Neutrophil (primary cell): Measurements from ENCODE around the gene LDLR.
"Not testable (repeated sequence)": the region's sequence is repeated elsewhere in the genome, so short reads cannot be mapped to it uniquely, and the experiment has no call there.

Experiments used
- H3K27ac ChIP-seq: fragments of 200-600 bp; sonication (generic); 2 replicates; pipeline ENCODE4 v1.5.1; 2016; ENCODE audit warnings: mild to moderate bottlenecking, moderate library complexity
- H3K27me3 ChIP-seq: fragments of 200-600 bp; sonication (generic); 2 replicates; pipeline ENCODE4 v1.6.0; 2016; ENCODE audit warnings: mild to moderate bottlenecking
- H3K36me3 ChIP-seq: fragments of 200-600 bp; sonication (generic); 2 replicates; pipeline ENCODE4 v1.5.1; 2017
- H3K4me1 ChIP-seq, 2 experiments: fragments of 200-600 bp in 1 of 2; sonication (generic) in 1 of 2; 1 replicate in 1 of 2; 2 replicates in 1 of 2; pipeline versions ENCODE4 v1.5.1 to v1.6.1; 2013 to 2016; ENCODE audit warnings: low read depth in 1 of 2, low read length in 1 of 2, mild to moderate bottlenecking in 1 of 2, moderate library complexity in 1 of 2; ENCODE audit not compliant: control insufficient read depth in 1 of 2, insufficient read depth in 1 of 2
- H3K4me3 ChIP-seq, 2 experiments: fragments of 200-600 bp in 1 of 2; sonication (generic) in 1 of 2; 1 replicate in 1 of 2; 2 replicates in 1 of 2; pipeline ENCODE4 v1.5.1; 2013 to 2016; ENCODE audit warnings: low read depth in 1 of 2, low read length in 1 of 2, mild to moderate bottlenecking in 1 of 2, moderate library complexity in 1 of 2
- H3K9me3 ChIP-seq: fragments of 200-600 bp; sonication (generic); 2 replicates; pipeline ENCODE4 v1.5.1; 2016
- TF ChIP-seq, protein P1 (sequence below): fragments of 200-600 bp; sonication (generic); IDR thresholded peaks from 2 replicates; pipeline ENCODE4 v1.5.1; 2016; ENCODE audit warnings: antibody characterized with exemption

The LDLR gene

DNA sequence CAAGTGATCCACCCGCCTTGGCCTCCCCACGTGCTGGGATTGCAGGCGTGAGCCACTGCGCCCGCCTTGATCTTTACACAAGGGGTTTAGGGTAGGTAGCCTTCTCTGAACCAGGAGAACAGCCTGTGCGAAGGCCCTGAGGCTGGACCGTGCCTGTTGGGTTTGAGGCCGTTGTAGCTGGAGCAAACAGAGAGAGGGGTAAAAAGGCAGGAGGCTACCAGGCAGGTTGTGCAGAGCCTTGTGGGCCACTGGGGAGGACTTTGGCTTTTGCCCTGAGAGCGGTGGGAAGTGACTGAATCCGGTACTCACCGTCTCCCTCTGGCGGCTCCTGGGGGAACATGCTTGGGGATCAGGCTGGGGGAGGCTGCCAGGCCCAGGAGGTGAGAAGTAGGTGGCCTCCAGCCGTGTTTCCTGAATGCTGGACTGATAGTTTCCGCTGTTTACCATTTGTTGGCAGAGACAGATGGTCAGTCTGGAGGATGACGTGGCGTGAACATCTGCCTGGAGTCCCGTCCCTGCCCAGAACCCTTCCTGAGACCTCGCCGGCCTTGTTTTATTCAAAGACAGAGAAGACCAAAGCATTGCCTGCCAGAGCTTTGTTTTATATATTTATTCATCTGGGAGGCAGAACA is 41.7 kb downstream of the LDLR start:
- TF ChIP-seq, protein P1, sequence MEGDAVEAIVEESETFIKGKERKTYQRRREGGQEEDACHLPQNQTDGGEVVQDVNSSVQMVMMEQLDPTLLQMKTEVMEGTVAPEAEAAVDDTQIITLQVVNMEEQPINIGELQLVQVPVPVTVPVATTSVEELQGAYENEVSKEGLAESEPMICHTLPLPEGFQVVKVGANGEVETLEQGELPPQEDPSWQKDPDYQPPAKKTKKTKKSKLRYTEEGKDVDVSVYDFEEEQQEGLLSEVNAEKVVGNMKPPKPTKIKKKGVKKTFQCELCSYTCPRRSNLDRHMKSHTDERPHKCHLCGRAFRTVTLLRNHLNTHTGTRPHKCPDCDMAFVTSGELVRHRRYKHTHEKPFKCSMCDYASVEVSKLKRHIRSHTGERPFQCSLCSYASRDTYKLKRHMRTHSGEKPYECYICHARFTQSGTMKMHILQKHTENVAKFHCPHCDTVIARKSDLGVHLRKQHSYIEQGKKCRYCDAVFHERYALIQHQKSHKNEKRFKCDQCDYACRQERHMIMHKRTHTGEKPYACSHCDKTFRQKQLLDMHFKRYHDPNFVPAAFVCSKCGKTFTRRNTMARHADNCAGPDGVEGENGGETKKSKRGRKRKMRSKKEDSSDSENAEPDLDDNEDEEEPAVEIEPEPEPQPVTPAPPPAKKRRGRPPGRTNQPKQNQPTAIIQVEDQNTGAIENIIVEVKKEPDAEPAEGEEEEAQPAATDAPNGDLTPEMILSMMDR = peak; percentile 95
- H3K36me3 ChIP-seq = no peaks in the 10 kb centered on the region
- no peak overlapping the region for H3K27ac ChIP-seq

DNA sequence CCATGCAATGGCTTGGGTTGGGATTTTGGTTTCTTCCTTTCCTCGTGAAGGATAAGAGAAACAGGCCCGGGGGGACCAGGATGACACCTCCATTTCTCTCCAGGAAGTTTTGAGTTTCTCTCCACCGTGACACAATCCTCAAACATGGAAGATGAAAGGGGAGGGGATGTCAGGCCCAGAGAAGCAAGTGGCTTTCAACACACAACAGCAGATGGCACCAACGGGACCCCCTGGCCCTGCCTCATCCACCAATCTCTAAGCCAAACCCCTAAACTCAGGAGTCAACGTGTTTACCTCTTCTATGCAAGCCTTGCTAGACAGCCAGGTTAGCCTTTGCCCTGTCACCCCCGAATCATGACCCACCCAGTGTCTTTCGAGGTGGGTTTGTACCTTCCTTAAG is 42.2 kb downstream of the LDLR start:
- Histone ChIP-seq H3K27me3 (no peaks in the 10 kb centered on the region), H3K4me1 (peaks cover 2 to 5% of the 10 kb centered on the region in 2 experiments), H3K9me3 (no peaks in the 10 kb centered on the region), H3K4me3 (no peak overlapping the region), H3K27ac (no peak overlapping the region), H3K36me3 (no peaks in the 10 kb centered on the region)
- TF ChIP-seq, protein P1 = no peak

More for the DNA sequence above, 41.7 kb downstream of the LDLR start:
- no peak overlapping the region for H3K4me3 ChIP-seq
- H3K27me3 ChIP-seq = no peaks in the 10 kb centered on the region
- peaks cover 0 to 5% of the 10 kb centered on the region in 2 experiments for H3K4me1 ChIP-seq
- H3K9me3 ChIP-seq = no peaks in the 10 kb centered on the region

DNA sequence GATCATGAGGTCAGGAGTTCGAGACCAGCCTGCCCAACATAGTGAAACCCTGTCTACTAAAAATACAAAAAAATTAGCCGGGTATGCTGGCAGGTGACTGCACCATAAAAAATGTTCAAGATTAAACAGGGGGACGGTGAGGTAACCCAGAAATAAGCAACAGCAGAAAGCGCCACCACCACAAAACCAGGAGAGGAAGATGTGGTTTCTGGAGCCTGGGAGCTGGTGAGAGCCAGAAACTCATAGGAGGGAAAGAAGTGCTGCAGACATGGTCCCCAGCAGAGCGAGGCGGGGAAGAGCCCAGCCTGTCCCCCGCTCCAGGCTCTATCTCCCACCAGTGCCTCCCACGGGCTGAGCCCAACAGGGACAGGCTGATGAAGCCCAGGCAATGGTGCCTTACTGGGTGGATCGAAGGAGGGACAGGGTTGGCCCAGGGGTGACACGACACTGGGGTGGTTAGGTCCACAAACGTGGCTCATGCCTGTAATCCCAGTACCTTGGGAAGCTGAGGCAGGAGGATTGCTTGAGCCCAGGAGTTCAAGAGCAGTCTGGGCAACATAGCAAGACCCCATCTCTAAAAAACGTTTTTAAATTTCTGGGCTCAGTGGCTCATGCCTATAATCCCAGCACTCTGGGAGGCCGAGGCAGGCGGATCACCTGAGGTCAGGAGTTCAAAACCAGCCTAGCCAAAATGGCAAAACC is 47.3 kb downstream of the LDLR start:
- TF ChIP-seq, protein P1 = no peak
- Histone ChIP-seq H3K4me3 (no peak overlapping the region), H3K4me1 (peaks cover 18 to 23% of the 10 kb centered on the region in 2 experiments), H3K9me3 (no peaks in the 10 kb centered on the region), H3K27me3 (peaks cover 24% of the 10 kb centered on the region), H3K36me3 (no peaks in the 10 kb centered on the region), H3K27ac (no peak overlapping the region)

GRCh38 chr19:11137542-11138384 is 48.5 kb downstream of the LDLR start:
- no peaks in the 10 kb centered on the region for H3K36me3 ChIP-seq
- peaks cover 18 to 24% of the 10 kb centered on the region in 2 experiments for H3K4me1 ChIP-seq
- no peaks in the 10 kb centered on the region for H3K9me3 ChIP-seq
- peak overlapping the region; percentile 57 for H3K27ac ChIP-seq
- TF ChIP-seq, protein P1 = peak; percentile 74
- peak overlapping the region; percentile 49 to 63 for H3K4me3 ChIP-seq
- peaks cover 24% of the 10 kb centered on the region for H3K27me3 ChIP-seq

DNA sequence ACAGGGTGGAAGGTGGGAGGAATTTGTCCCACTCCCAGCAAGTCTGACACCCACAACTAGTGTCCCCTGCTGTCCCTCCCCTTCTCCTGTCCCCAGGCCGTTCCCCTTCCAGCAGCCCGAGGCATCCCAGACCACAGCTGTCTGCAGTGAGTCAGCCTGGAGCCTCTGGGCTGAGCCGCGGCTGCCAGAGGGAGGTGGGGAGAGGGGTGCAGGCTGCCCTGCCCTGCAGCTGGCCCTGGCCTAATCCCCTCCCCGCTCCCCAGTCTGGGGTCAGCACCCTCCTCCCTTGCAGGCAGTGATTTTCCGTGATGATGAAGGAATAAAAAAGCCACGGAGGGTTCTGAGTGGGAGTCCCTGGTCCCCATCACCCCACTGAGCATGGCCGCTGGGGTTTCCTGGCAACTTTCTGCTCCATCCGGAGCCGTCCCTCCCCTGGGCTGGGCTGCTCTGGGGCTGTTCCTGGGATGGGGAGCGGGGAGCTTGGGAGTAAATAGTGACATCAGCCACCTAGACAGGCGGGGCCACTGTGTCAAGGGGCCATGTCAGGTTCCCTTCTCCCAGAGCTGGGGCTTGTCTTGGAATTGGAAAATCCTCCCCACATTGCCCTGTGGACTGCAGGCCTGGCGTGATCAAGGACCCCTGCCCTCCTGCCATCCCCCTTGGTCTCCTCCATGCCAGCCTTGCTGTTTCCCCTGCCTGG is 49.5 kb downstream of the LDLR start:
- Histone ChIP-seq H3K36me3 (no peaks in the 10 kb centered on the region), H3K9me3 (no peaks in the 10 kb centered on the region), H3K27me3 (peaks cover 24% of the 10 kb centered on the region), H3K4me3 (no peak overlapping the region), H3K27ac (no peak overlapping the region), H3K4me1 (peaks cover 18 to 29% of the 10 kb centered on the region in 2 experiments)
- TF ChIP-seq, protein P1 = no peak

GRCh38 chr19:11140023-11140538 is 50.8 kb downstream of the LDLR start:
- not testable (repeated sequence) for H3K9me3 ChIP-seq, H3K4me3 ChIP-seq, H3K27ac ChIP-seq, H3K36me3 ChIP-seq
- Histone ChIP-seq H3K27me3 (peaks cover 24% of the 10 kb centered on the region), H3K4me1 (peaks cover 18 to 29% of the 10 kb centered on the region in 2 experiments)
